Skeletal muscle cell (primary cell): ENCODE measurements around the gene POP7.
A peak's percentile ranks its signal among the peaks of the same experiment; 100 is the strongest.
"Not testable (repeated sequence)": the region's sequence is repeated elsewhere in the genome, so short reads cannot be mapped to it uniquely, and the experiment has no call there.

Experiments
- DNase-seq: peaks from one replicate; pipeline ENCODE4 v3.0.0-alpha.2; 2010; ENCODE audit warnings: low read depth
- H3K4me3 ChIP-seq: 2 replicates; pipeline ENCODE4 v1.5.1; 2011; ENCODE audit warnings: low read depth, mild to moderate bottlenecking, control low read depth, low read length, moderate library complexity

Gene POP7

GRCh38 chr7:100689230-100690135 is 16.4 kb upstream of the POP7 start:
- no peak for DNase-seq
- no peak overlapping the region for H3K4me3 ChIP-seq

DNA sequence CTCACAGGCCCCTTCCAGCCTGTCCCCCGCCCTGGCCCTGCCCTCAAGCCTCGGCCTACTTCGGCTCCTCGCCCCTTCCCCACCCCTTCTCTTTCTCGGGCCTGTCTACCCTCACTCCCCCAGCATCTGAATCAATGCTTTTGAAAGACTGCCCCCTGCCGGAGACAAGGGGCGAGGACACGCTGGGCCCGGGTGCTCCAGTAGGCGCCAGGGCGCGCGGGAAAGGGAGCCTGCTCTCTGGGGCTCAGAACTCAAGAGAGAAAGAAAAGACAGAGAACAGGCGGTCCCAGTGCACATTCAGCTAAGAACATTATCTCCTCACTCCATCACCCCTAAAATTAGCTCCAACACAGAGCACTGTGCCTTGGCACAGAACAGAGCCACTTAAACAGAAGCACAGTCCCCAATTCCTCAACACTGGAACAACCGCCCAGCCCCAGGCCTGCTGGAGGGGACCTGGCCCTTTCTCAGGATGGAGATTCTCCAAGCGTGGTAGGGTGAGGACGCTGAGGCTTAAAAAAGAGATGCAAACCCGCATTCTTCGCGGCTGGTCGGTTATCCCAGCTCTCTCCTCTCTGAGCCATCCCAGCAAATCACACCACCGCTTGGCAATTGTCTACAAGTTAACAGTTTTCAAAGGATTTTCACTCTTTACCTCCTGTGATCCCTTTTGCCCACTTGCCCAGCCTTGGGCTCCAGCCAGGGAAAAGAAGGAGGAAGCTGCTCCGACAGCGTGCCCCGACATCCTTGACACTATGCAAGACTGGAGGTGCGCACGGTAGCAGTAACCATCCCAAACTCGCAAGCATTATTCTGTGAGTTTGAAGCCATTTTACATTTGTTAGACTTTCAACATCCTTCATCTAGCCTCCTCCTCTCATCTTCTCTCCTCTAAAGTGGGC is 14.0 kb upstream of the POP7 start:
- peak overlapping the region; percentile 83 for H3K4me3 ChIP-seq
- no peak for DNase-seq

DNA sequence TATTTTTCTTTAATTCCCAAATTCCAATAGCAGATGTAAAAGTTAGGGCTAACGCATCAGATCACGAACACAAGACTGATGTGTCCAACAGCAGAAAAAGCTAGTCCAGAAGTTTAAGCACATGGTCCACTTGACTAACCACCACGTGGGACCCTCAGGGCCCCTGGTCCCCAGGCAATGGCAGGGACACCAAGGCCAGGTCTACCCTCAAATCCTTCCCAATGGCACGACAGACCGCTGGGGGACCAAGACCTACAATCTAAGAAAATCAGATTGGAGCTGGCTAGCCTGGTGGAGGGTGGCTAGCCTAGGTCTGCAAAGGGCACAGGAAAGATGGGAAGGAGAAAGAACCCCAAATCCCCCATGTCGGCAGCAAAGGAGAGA is 13.4 kb upstream of the POP7 start:
- H3K4me3 ChIP-seq = peak overlapping the region; percentile 83
- no peak for DNase-seq

GRCh38 chr7:100693312-100694097 is 12.4 kb upstream of the POP7 start:
- DNase-seq = no peak
- peak overlapping the region; percentile 83 for H3K4me3 ChIP-seq

GRCh38 chr7:100694098-100694745 is 11.7 kb upstream of the POP7 start, which contains the start of gene GIGYF1:
TSS of gene GIGYF1 (minus strand) at chr7:100694250. CDS start at chr7:100688238, 6,012 bp downstream.
- peak within 1 kb of the TSS; percentile 83 for H3K4me3 ChIP-seq
- DNase-seq = no peak

DNA sequence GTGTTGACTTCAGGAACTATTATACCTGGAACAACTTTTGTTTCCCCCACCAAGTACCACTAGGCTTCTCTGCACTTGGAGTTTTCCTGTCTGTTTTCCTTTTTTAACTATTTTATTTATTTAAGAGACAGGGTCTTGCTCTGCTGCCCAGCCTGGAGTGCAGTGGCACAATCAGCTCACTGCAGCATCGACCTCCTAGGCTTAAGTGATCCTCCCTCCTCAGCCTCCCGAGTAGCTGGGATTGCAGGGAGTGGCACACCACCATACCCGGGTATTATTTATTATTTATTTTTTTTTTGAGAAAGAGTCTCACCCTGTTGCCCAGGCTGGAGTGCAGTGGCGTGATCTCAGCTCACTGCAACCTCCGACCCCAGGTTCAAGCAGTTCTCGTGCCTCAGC is 9.8 kb upstream of the POP7 start:
- no peak for DNase-seq
- H3K4me3 ChIP-seq = no peak overlapping the region

DNA sequence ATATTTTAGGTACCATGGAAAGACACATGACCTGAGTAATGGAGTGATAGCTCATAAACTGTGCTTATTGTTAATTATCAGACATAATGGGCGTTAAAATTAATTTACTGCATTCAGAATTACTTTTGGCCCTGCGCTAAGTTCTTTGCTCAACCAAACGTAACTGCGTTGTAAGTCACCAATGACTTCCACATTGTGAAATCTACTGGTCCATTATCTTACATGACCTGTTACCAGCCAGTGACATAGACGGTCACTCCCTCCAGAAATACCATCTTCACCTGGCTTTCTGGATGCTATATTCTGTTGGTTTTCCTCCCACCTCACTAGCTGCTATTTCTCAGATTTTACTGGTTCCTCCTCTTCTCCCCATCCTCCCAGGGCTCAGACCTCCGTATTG is 6.9 kb upstream of the POP7 start:
- no peak overlapping the region for H3K4me3 ChIP-seq
- DNase-seq = no peak

DNA sequence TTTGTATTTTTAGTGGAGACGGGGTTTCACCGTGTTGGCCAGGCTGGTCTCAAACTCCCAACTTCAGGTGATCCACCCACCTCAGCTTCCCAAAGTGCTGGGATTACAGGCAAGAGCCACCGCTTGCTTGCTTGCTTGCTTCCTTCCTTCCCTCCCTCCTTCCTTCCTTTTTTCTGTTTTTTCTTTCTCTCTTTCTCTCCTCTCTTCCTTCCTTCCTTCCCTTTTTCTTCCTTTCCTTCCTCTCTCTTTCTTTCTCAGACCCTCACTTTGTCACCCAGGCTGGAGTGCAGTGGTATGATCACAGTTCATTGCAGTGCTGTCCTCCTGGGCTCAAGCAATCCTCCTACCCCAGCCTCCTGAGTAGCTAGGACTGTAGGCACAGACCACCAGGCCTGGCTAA is 4.8 kb upstream of the POP7 start:
- not testable (repeated sequence) for H3K4me3 ChIP-seq, DNase-seq

- no peak for DNase-seq
- peak overlapping the region; percentile 84 for H3K4me3 ChIP-seq
Observed at GRCh38 chr7:100705320-100705752, 585 bp upstream of the POP7 start.

- peak overlapping the region; percentile 84 for H3K4me3 ChIP-seq
- no peak for DNase-seq
Observed at GRCh38 chr7:100706672-100707311, 871 bp downstream of the POP7 start.

- no peak overlapping the region for H3K4me3 ChIP-seq
- DNase-seq = no peak
Observed at GRCh38 chr7:100708395-100708794, 2.5 kb downstream of the POP7 start.

DNA sequence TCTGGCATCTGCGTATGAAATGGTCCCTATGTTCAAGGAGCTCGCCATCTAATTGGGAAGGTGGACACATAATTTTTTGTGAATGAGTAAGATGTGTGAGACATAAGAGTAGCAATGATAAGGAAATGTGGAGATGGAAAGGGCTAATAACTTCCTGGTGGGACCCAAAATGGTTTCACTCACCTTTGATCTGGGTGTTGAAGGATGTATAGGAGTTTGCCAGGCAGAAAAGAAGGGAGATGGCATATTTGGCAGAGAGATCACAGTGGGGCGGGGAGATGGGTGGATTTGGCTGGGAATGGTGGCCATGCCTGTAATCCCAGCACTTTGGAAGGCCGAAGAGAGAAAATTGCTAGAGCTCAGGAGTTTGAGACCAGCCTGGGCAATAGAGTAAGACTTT is 4.5 kb downstream of the POP7 start:
- DNase-seq = no peak
- H3K4me3 ChIP-seq = no peak overlapping the region

GRCh38 chr7:100711369-100711768 is 5.4 kb downstream of the POP7 start:
- DNase-seq = no peak
- H3K4me3 ChIP-seq = no peak overlapping the region

DNA sequence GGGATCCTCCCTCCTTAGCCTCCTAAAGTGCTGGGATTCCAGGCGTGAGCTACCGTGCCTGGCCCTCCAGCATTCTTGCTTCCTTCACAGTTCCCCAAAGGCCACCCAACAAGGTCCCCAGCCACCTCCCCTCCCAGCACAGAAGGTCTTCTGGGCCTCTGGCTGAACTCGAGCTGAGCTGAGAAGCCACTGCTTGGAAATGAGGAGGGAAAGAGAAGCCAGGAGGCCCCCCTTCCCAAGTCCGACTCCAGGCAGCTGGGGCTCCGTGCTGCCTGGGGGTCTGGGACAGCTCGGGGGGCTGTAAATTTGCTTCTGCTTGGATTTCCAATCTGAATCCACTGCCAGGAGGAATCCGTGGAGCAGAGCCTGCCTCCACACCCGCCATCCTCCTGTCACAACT is 8.8 kb downstream of the POP7 start:
- DNase-seq = no peak
- no peak overlapping the region for H3K4me3 ChIP-seq

GRCh38 chr7:100717073-100717472 is 11.2 kb downstream of the POP7 start:
- H3K4me3 ChIP-seq, DNase-seq: not testable (repeated sequence)

DNA sequence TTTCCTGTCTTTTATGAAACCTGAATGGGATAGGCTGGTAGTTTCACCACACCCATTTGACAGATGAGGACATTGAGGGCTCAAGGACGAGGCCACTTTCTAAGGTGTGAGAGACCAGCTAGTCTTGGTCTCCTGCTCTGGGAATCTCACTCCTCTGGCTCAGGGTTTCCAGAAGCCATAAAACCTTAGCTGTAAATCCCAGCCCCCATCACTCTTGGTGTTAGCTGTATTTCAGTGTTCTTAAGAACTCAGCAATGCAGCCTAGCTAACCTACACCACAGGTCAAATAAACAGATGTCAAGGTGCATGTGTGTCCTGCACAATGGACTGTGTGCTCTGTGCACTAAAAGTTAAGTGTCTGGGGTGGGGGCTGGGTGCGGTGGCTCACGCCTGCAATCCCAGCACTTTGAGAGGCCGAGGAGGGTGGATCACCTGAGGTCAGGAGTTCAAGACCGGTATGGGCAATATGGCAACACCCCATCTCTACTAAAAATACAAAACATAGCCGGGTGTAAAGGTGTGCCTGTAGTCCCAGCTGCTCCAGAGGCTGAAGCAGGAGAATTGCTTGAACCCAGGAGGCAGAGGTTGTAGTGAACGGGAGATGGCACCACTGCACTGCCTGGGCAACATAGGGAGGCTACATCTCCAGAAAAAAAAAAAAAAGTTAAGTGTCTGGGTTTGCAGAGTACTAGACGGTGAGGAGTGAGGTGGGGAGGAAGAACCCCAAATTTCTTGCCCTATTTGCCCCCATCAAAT is 13.8 kb downstream of the POP7 start:
- no peak overlapping the region for H3K4me3 ChIP-seq
- DNase-seq = no peak

DNA sequence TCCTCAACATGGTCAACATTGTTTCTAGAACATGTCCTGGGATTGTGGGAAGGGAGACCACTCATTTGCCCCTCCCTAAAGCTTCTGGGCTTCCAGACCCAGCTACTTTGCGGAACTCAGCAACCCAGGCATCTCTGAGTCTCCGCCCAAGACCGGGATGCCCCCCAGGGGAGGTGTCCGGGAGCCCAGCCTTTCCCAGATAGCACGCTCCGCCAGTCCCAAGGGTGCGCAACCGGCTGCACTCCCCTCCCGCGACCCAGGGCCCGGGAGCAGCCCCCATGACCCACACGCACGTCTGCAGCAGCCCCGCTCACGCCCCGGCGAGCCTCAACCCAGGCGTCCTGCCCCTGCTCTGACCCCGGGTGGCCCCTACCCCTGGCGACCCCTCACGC is 14.4 kb downstream of the POP7 start, which contains the start of gene EPO:
EPO (plus strand) TSS at position 190 of the 392 bp plus-strand sequence. CDS start 513 bp downstream, outside the sequence.
- peak within 1 kb of the TSS; percentile 17 for H3K4me3 ChIP-seq
- no peak for DNase-seq
